ENCODE data around the gene GPR89A.

The GPR89A gene

GRCh38 chr1:145719230-145720079 is 111.7 kb downstream of the GPR89A start, which contains the start of gene CD160:
TSS of gene CD160 (plus strand) at chr1:145719499. CDS start at chr1:145728328, 8,829 bp downstream.
- no peak for DNase-seq

Data from OCI-M1 (cell line).